Activated CD4-positive, alpha-beta memory T cell treated with anti-CD3 and anti-CD28 coated beads, Interleukin-2, amount 10 ng/mL, durations not matched to agents 7 days and 5 days (primary cell): ENCODE measurements around the gene RHOT1. TPM values are rescaled to one million over a fixed set of nuclear protein-coding genes. Genes with fewer than 3 reads are reported as not detected.
"Not testable (repeated sequence)": the region's sequence is repeated elsewhere in the genome, so short reads cannot be mapped to it uniquely, and the experiment has no call there.

Experiments
- CTCF ChIA-PET: fragments of 350-600 bp; sonication (Branson Sonifier 250); formaldehyde crosslinking; loops from one replicate; lab custom pipeline; 2021; ENCODE audit warnings: antibody characterized with exemption, inconsistent platforms; lab: Charles Lee
- POLR2A ChIA-PET: fragments of 350-600 bp; sonication (Branson Sonifier 250); formaldehyde crosslinking; loops from one replicate; lab custom pipeline; 2021; ENCODE audit warnings: antibody characterized with exemption; lab: Charles Lee
- DNase-seq: peaks from one replicate; pipeline ENCODE4 v3.0.0-alpha.2; 2020
- H3K27ac Mint-ChIP-seq: one replicate; pipeline ENCODE4 v1.8.0; 2021; ENCODE audit warnings: mild to moderate bottlenecking, mixed read lengths
- H3K27me3 Mint-ChIP-seq: one replicate; pipeline ENCODE4 v1.8.0; 2021; ENCODE audit warnings: mixed read lengths
- H3K36me3 Mint-ChIP-seq: one replicate; pipeline ENCODE4 v1.8.0; 2021; ENCODE audit warnings: low read depth, mixed read lengths
- H3K4me1 Mint-ChIP-seq: one replicate; pipeline ENCODE4 v1.8.0; 2021; ENCODE audit warnings: mixed read lengths
- H3K4me3 Mint-ChIP-seq: one replicate; pipeline ENCODE4 v1.8.0; 2021; ENCODE audit warnings: mild to moderate bottlenecking, mixed read lengths
- H3K9me3 Mint-ChIP-seq: one replicate; pipeline ENCODE4 v1.8.0; 2021; ENCODE audit warnings: mixed read lengths
- total RNA-seq, 2 experiments: library from RNA; stranded (reverse); gene quantifications; one replicate each; pipeline ENCODE4 v1.2.3, GENCODE V29; 2021

Gene RHOT1
- total RNA-seq, 2 experiments from 2014 or later: 26.0 to 26.4 TPM

- Mint-ChIP-seq H3K4me1 (peaks cover 32% of the 10 kb centered on the region), H3K36me3 (peaks cover 25% of the 10 kb centered on the region), H3K4me3 (no peak overlapping the region), H3K27me3 (peaks cover 2% of the 10 kb centered on the region), H3K9me3 (no peaks in the 10 kb centered on the region), H3K27ac (peak overlapping the region; percentile 98)
- CTCF ChIA-PET: interaction anchor here (0.7 to 5.8 kb wide), 4 partner anchors 11 to 318 kb away, joined by 3 to 77 read pairs (median 5); partner anchors contain the start of genes PSMD11 and RHOT1
- POLR2A ChIA-PET: interaction anchor here (1.5 to 1.6 kb wide), 2 partner anchors 14 to 17 kb away, joined by 3 to 6 read pairs; partner anchors contain the start of gene RHOT1
- DNase-seq: no peak
Observed at GRCh38 chr17:32125848-32126153, 16.5 kb upstream of the RHOT1 start.

GRCh38 chr17:32126325-32126724 lies 16.0 kb upstream of the RHOT1 start:
- ChIA-PET POLR2A (interaction anchor here (0.8 to 3.3 kb wide), 4 partner anchors 13 to 119 kb away, joined by 3 to 15 read pairs (median 6); partner anchors contain the start of genes LRRC37B and RHOT1), CTCF (interaction anchor here (0.7 to 5.8 kb wide), 4 partner anchors 13 to 1301 kb away, joined by 3 to 77 read pairs (median 4); partner anchors contain the start of genes PSMD11 and RHOT1)
- no peak overlapping the region for H3K4me3 Mint-ChIP-seq
- peaks cover 27% of the 10 kb centered on the region for H3K36me3 Mint-ChIP-seq
- H3K4me1 Mint-ChIP-seq: peaks cover 32% of the 10 kb centered on the region
- H3K27ac Mint-ChIP-seq: peak overlapping the region; percentile 98
- no peaks in the 10 kb centered on the region for H3K9me3 Mint-ChIP-seq
- H3K27me3 Mint-ChIP-seq: no peaks in the 10 kb centered on the region
- no peak for DNase-seq

- Mint-ChIP-seq H3K27me3 (no peaks in the 10 kb centered on the region), H3K4me3 (peak overlapping the region; percentile 88), H3K27ac (peak overlapping the region; percentile 98), H3K36me3 (peaks cover 28% of the 10 kb centered on the region), H3K9me3 (no peaks in the 10 kb centered on the region), H3K4me1 (peaks cover 32% of the 10 kb centered on the region)
- ChIA-PET CTCF (interaction anchor here (0.6 to 5.8 kb wide), 3 partner anchors 13 to 1302 kb away, joined by 3 to 77 read pairs (median 5); partner anchors contain the start of gene RHOT1), POLR2A (interaction anchor here (0.8 to 3.3 kb wide), 4 partner anchors 9 to 119 kb away, joined by 4 to 15 read pairs (median 6); partner anchors contain the start of genes LRRC37B and RHOT1)
- no peak for DNase-seq
Observed at GRCh38 chr17:32126746-32127145, 15.6 kb upstream of the RHOT1 start.

- H3K36me3 Mint-ChIP-seq: peaks cover 28% of the 10 kb centered on the region
- POLR2A ChIA-PET: interaction anchor here (0.6 to 3.3 kb wide), 9 partner anchors 9 to 577 kb away, joined by 3 to 17 read pairs (median 4); partner anchors contain the start of genes LRRC37B and RHOT1
- peak overlapping the region; percentile 98 for H3K27ac Mint-ChIP-seq
- peaks cover 32% of the 10 kb centered on the region for H3K4me1 Mint-ChIP-seq
- CTCF ChIA-PET: interaction anchor here (0.6 to 5.8 kb wide), 5 partner anchors 12 to 193 kb away, joined by 3 to 77 read pairs (median 4); partner anchors contain the start of genes LRRC37B and RHOT1
- H3K27me3 Mint-ChIP-seq: no peaks in the 10 kb centered on the region
- peak overlapping the region; percentile 88 for H3K4me3 Mint-ChIP-seq
- peak; percentile 92 for DNase-seq
- no peaks in the 10 kb centered on the region for H3K9me3 Mint-ChIP-seq
Observed at GRCh38 chr17:32127158-32127897, 15.0 kb upstream of the RHOT1 start.

- not testable (repeated sequence) for H3K27me3 Mint-ChIP-seq
- CTCF ChIA-PET: interaction anchor here (0.7 to 5.8 kb wide), 5 partner anchors 11 to 122 kb away, joined by 3 to 77 read pairs (median 4); partner anchors contain the start of genes LRRC37B and RHOT1
Observed at GRCh38 chr17:32128470-32128869, 13.8 kb upstream of the RHOT1 start.

GRCh38 chr17:32135497-32136117 lies 6.7 kb upstream of the RHOT1 start:
- H3K27me3 Mint-ChIP-seq, H3K9me3 Mint-ChIP-seq, H3K36me3 Mint-ChIP-seq, H3K27ac Mint-ChIP-seq, H3K4me3 Mint-ChIP-seq: not testable (repeated sequence)
- peaks cover 13% of the 10 kb centered on the region for H3K4me1 Mint-ChIP-seq
- ChIA-PET CTCF (interaction anchor here (0.7 to 8.3 kb wide), 7 partner anchors 8 to 270 kb away, joined by 3 to 98 read pairs (median 3); partner anchors contain the start of gene LRRC37B), POLR2A (interaction anchor here (0.7 to 1.5 kb wide), 4 partner anchors 9 to 913 kb away, joined by 3 to 4 read pairs (median 3); partner anchors contain the start of genes LRRC37B and SUZ12)
- peak; percentile 51 for DNase-seq

More at GRCh38 chr17:32128470-32128869, 13.8 kb upstream of the RHOT1 start:
- H3K27ac Mint-ChIP-seq: peak overlapping the region; percentile 98
- POLR2A ChIA-PET: interaction anchor here (0.6 to 3.3 kb wide), 7 partner anchors 9 to 640 kb away, joined by 3 to 17 read pairs (median 3); partner anchors contain the start of genes LRRC37B and RHOT1
- not testable (repeated sequence) for DNase-seq, H3K9me3 Mint-ChIP-seq
- H3K36me3 Mint-ChIP-seq: peaks cover 28% of the 10 kb centered on the region
- H3K4me1 Mint-ChIP-seq: peaks cover 32% of the 10 kb centered on the region
- H3K4me3 Mint-ChIP-seq: peak overlapping the region; percentile 88

GRCh38 chr17:32136856-32137255 lies 5.4 kb upstream of the RHOT1 start:
- no peaks in the 10 kb centered on the region for H3K27me3 Mint-ChIP-seq
- CTCF ChIA-PET: interaction anchor here (0.9 to 8.3 kb wide), 5 partner anchors 10 to 271 kb away, joined by 3 to 98 read pairs (median 4); partner anchors contain the start of gene LRRC37B
- POLR2A ChIA-PET: interaction anchor here (1.3 to 1.5 kb wide), 2 partner anchors 130 to 200 kb away, joined by 3 read pairs; partner anchors contain the start of genes LRRC37B and SUZ12
- no peak overlapping the region for H3K27ac Mint-ChIP-seq
- H3K9me3 Mint-ChIP-seq: peaks cover 4% of the 10 kb centered on the region
- H3K4me3 Mint-ChIP-seq: no peak overlapping the region
- H3K36me3 Mint-ChIP-seq: no peaks in the 10 kb centered on the region
- no peak for DNase-seq
- peaks cover 23% of the 10 kb centered on the region for H3K4me1 Mint-ChIP-seq

- H3K27me3 Mint-ChIP-seq, H3K27ac Mint-ChIP-seq, H3K9me3 Mint-ChIP-seq, H3K4me3 Mint-ChIP-seq, DNase-seq, H3K36me3 Mint-ChIP-seq: not testable (repeated sequence)
- CTCF ChIA-PET: interaction anchor here (0.6 to 8.3 kb wide), 14 partner anchors 10 to 323 kb away, joined by 3 to 98 read pairs (median 4); partner anchors contain the start of genes C17orf75, COPRS and LRRC37B
- POLR2A ChIA-PET: interaction anchor here (1.0 to 6.3 kb wide), 3 partner anchors 11 to 132 kb away, joined by 3 to 47 read pairs (median 17); partner anchors contain the start of gene LRRC37B
- H3K4me1 Mint-ChIP-seq: peaks cover 40% of the 10 kb centered on the region
Observed at GRCh38 chr17:32139504-32139903, 2.8 kb upstream of the RHOT1 start.

- no peaks in the 10 kb centered on the region for H3K9me3 Mint-ChIP-seq
- CTCF ChIA-PET: interaction anchor here (0.9 to 8.3 kb wide), 7 partner anchors 10 to 303 kb away, joined by 3 to 98 read pairs (median 3); partner anchors contain the start of genes LRRC37B and PSMD11
- peaks cover 40% of the 10 kb centered on the region for H3K4me1 Mint-ChIP-seq
- no peak for DNase-seq
- POLR2A ChIA-PET: interaction anchor here (0.7 to 6.3 kb wide), 4 partner anchors 9 to 204 kb away, joined by 3 to 47 read pairs (median 6); partner anchors contain the start of genes LRRC37B and SUZ12
- peak overlapping the region; percentile 70 for H3K4me3 Mint-ChIP-seq
- H3K27ac Mint-ChIP-seq: peak overlapping the region; percentile 65
- no peaks in the 10 kb centered on the region for H3K27me3 Mint-ChIP-seq
- peaks cover 7% of the 10 kb centered on the region for H3K36me3 Mint-ChIP-seq
Observed at GRCh38 chr17:32141258-32141657, 1.0 kb upstream of the RHOT1 start.

GRCh38 chr17:32141679-32142037 lies 644 bp upstream of the RHOT1 start:
- peaks cover 7% of the 10 kb centered on the region for H3K36me3 Mint-ChIP-seq
- no peaks in the 10 kb centered on the region for H3K27me3 Mint-ChIP-seq
- peaks cover 37% of the 10 kb centered on the region for H3K4me1 Mint-ChIP-seq
- peak overlapping the region; percentile 65 for H3K27ac Mint-ChIP-seq
- CTCF ChIA-PET: interaction anchor here (0.9 to 8.3 kb wide), 6 partner anchors 11 to 302 kb away, joined by 3 to 98 read pairs (median 4); partner anchors contain the start of genes LRRC37B and PSMD11
- no peak for DNase-seq
- H3K9me3 Mint-ChIP-seq: no peaks in the 10 kb centered on the region
- POLR2A ChIA-PET: interaction anchor here (0.6 to 6.3 kb wide), 8 partner anchors 9 to 303 kb away, joined by 3 to 47 read pairs (median 3); partner anchors contain the start of genes LRRC37B, PSMD11 and SUZ12
- H3K4me3 Mint-ChIP-seq: peak overlapping the region; percentile 70

GRCh38 chr17:32142857-32143526 lies 690 bp downstream of the RHOT1 start:
- DNase-seq: peak; percentile 24
- ChIA-PET POLR2A (interaction anchor here (1.0 to 6.3 kb wide), 6 partner anchors 9 to 206 kb away, joined by 3 to 47 read pairs (median 4); partner anchors contain the start of genes LRRC37B and SUZ12), CTCF (interaction anchor here (0.6 to 8.3 kb wide), 8 partner anchors 10 to 242 kb away, joined by 3 to 98 read pairs (median 5); partner anchors contain the start of genes LRRC37B and UTP6)
- peak overlapping the region; percentile 82 for H3K27ac Mint-ChIP-seq
- H3K4me3 Mint-ChIP-seq: peak overlapping the region; percentile 99
- no peaks in the 10 kb centered on the region for H3K9me3 Mint-ChIP-seq
- H3K4me1 Mint-ChIP-seq: peaks cover 34% of the 10 kb centered on the region
- peaks cover 7% of the 10 kb centered on the region for H3K36me3 Mint-ChIP-seq
- no peaks in the 10 kb centered on the region for H3K27me3 Mint-ChIP-seq
